ENCODE results near the gene AOAH.
"Not testable (repeated sequence)": the region's sequence is repeated elsewhere in the genome, so short reads cannot be mapped to it uniquely, and the experiment has no call there.

AOAH gene

DNA sequence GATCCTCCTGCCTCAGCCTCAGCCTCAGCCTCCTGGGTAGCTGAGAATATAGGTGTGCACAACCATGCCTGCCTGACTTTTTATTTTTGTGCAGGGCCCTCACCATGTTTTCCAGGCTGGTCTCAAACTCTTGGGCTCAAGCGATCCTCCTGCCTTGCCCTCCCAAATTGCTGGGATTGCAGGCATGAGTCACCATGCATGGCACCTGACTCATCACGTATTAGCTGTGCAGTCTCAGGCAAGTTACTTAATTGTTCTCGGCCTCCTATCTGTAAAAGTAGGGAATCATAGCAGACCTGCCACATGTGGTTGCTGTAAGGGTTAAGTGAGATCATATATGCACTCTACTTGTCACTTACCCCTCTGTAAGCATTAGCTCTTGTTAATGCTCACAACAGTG is 217.5 kb downstream of the AOAH start:
- no peak for DNase-seq (ENCODE audit: low spot score)

DNA sequence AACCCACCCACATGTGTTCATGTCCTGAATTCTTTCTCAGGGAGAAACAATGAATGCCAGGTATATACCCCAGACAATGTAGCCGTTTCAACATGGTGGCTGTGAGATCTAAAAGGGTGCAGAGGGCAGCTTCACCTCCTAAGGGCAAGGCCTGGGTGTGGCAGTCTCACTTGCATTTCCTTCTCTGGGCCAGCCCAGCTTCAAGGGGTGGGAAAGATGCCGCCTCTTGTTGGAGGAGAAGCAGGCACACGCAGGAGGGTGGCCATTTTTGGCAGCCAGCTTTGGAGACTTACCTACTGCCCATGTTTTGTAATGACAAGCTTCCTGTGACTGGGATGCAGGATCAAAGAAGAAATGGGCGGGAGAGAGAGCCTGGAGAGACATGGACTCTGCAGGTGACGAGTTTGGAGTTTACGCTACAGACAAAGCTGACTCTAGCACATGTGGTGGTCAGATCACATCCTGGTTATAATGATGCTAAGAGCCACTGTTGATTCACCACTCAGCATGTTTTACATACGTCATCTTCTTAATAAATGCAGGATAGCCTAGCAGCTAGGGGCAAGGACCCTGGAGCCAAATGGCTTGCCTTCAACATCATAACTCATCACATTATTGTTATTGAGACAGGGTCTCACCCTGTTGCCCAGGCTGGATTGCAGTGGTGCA is 218.0 kb downstream of the AOAH start:
- no peak for DNase-seq (ENCODE audit: low spot score)

DNA sequence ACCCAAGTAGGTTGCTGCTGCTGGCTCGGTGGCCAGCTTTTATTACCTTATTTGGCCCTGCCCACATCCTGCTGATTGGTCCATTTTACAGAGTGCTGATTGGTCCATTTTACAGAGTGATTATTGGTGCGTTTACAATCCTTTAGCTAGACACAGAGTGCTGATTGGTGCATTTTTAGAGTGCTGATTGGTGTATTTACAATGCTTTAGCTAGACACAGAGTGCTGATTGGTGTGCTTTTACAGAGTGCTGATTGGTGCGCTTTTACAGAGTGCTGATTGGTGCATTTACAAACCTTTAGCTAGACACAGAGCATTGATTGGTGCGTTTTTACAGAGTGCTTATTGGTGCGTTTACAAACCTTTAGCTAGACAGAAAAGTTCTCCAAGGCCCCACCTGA is 219.7 kb downstream of the AOAH start:
- DNase-seq (ENCODE audit: low spot score), result not testable (repeated sequence)

DNA sequence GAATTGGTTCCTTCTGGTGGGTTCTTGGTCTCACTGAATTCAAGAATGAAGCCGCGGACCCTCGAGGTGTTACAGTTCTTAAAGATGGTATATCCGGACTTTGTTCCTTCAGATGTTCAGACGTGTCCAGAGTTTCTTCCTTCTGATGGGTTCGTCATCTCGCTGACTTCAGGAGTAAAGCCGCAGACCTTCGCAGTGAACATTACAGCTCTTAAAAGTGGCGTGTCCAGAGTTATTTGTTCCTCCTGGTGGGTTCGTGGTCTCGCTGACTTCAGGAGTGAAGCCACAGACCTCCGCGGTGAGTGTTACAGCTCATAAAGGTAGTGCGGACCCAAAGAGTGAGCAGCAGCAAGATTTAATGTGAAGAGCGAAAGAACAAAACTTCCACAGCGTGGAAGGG is 220.1 kb downstream of the AOAH start:
- not testable (repeated sequence) for DNase-seq (ENCODE audit: low spot score)

DNA sequence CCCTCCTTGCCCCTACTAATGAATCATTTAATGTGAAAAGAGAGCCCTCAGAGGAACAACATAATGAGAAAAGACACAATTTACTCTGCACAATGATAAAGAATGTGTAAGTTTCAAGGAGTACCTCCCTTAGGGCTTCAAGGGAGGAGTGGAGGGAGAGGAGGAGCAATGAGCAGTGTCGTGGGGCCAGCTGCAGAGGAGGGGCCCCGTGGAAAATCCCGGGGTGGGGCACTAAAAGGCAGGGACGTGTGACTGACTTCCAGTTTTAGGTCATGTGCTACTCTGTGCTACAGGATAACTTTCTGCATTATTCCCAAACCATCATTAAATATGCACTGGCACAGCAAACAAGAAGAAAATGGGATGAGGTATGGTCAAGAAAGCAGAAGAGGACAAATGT is 226.5 kb downstream of the AOAH start:
- DNase-seq (ENCODE audit: low spot score), result no peak

DNA sequence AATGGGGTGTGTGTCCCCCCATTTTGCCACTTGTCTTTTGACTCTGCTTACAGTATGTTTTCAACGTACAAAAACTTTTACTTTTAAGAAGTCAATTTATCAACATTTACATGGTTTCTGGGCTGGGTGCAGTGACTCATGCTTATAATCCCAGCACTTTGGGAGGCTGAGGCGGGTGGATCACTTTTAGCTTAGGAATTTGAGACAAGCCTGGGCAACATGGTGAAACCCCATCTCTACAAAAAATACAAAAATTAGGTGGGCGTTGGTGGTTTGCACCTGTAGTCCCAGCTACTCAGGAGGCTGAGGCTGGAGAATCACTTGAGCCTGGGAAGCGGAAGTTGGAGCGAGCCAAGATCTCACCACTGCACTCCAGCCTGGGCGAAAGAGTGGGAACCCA is 227.1 kb downstream of the AOAH start:
- not testable (repeated sequence) for DNase-seq (ENCODE audit: low spot score)

DNA sequence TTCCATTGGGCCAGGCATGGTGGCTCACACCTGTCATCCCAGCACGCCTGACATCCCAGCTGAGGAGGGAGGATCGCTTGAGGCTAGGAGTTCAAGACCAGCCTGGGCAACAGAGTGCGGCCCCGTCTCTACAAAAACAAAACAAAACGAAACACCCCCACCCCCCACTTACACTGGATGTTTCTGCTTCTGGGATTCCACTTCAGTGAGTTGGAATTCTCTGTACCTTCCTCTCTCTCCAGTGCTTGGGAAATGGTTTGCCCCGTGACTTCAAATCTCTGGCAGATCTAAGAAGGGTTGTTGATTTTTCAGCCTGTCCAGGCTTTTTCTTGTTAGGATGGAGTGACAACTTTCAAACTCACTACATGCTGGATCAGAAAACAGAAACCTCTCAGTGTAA is 227.7 kb downstream of the AOAH start:
- DNase-seq (ENCODE audit: low spot score), result no peak

DNA sequence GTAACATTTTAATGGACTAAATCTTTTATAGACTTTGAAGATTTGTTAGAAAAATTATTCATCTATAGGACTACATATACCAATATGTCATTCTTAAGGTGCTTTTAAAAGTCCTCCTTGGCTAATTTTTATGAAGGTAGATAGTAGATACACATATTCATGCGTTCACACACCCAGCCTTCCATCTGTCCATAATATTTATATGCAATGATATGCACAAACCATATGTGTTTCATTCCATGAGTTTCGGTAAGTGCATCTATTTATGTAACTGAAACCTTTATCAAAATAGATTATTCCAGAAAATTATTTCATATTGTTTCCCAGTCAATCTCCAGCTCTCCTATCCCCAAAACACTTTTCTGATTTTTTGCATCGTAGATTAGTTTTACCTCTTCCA is 233.0 kb downstream of the AOAH start:
- DNase-seq (ENCODE audit: low spot score), result no peak

DNA sequence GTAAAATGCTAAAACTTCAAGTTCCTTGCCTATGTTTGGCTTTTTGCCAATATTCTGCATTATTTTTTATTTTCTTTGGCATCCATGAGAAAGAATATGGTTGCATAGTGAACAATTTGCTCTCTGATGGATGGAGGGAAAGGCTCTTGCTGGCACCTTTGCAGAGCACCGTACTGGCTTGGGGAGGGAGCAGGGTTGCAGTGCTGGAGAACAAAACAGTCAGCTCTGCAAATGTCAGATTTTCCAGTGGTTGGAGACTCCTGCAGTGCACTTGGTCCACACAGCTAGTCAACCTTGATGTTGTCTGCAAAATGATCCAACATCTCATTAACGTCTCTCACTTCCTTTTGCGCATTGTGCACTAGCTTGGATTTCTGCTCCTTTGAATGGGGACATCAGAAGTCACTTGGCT is 233.9 kb downstream of the AOAH start:
- no peak for DNase-seq (ENCODE audit: low spot score)

DNA sequence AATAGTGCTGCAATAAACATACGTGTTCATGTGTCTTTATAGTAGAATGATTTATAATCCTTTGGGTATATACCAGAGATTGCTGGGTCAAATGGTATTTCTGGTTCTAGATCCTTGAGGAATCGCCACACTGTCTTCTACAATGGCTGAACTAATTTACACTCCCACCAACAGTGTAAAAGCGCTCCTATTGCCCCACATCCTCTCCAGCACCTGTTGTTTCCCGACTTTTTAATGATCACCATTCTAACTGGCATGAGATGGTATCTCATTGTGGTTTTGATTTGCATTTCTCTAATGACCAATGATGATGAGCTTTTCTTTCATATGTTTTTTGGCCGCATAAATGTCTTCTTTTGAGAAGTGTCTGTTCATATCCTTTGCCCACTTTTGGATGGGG is 235.6 kb downstream of the AOAH start:
- DNase-seq (ENCODE audit: low spot score), result not testable (repeated sequence)

DNA sequence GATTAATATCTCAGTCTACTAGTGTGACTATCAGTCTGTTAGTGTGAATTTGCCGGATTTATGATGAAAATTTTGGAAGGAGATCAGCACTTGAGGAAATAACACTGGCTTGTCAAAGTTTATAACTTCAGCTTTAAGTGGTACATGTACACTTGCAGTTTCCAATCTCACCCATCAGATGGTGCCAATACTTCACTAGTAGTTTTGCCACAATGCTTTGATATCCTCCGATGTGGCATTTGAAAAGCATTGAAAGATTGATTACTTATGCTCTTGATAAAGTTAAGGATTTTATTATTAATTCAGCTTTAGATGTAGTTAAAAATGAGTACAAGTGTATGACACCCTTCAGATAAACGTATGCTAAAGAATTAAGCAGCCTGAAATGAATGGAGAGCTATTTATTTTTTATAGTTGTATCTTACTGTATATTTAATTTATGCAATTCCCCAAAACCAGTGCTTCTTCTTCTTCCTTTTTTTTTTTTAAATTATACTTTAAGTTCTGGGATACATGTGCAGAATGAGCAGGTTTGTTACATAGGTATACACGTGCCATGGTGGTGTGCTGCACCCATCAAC is 236.4 kb downstream of the AOAH start:
- peak; percentile 63 for DNase-seq (ENCODE audit: low spot score)

DNA sequence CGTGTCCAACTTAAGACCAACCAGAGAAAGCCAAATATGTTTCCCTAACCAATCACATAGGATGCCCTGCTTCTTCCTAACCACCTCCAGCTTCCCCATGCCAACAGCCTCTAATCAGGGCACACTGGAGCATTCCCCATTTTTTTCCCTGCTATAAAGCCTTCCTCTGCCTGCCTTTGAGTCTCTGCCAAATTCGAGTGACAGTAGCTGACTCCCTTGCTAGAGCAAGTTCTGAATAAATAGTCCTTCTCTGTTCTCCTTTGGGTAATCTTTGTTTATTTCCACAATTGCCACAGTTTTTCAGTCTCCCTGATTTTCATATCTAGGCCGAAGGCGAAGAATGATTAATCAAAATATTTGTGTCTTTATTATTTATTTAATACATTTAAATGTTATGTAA is 238.0 kb downstream of the AOAH start:
- no peak for DNase-seq (ENCODE audit: low spot score)

DNA sequence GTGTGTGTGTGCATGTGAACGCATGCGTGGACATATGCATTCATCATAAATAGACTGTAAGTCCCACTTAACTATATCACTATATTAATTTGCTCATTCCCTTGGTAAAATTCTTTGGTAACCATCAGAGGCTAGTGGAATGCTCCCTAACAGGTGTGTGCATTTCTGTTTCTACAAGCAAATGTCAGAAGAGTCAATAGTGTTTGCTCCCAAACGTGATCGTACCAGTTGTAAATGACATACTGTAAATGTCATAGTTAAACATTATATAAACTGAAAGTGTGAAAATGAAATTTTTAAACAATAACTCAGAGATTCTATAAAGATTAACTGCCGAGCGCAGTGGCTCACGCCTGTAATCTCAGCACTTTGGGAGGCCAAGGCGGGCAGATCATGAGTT is 240.0 kb downstream of the AOAH start:
- DNase-seq (ENCODE audit: low spot score), result no peak

DNA sequence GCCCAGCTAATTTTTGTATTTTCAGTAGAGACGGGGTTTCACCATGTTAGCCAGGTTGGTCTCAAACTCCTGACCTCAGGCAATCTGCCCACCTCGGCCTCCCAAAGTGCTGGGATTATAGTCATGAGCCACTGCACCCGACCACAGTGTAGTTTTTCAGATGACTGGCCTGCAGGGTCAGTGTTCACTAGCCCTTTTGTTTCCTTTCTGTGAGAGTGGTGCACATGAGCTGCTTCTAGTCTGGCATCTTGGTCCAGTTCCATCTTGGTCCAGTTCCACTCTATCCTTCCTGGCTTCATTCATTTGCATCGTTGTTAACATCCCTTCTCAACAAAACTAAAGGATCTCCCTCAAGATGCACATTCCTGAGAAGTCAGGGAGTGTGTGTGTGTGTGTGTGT is 240.4 kb downstream of the AOAH start:
- DNase-seq (ENCODE audit: low spot score), result not testable (repeated sequence)

DNA sequence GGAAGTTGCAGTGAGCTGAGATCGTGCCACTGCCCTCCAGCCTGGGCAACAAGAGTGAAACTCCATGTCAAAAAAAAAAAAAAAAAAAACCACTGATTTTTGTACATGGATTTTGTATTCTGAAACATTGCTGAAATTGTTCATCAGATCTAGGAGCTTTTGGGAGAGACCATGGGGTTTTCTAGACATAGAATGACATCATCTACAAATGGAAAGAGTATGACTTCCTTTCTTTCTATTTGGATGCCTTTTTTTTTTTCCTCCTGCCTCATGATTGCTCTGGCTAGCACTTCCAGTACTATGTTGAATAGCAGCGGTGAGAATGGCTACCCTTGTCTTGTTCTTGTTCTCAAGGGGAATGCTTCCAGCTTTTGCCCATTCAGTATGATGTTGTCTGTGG is 245.5 kb downstream of the AOAH start:
- no peak for DNase-seq (ENCODE audit: low spot score)

DNA sequence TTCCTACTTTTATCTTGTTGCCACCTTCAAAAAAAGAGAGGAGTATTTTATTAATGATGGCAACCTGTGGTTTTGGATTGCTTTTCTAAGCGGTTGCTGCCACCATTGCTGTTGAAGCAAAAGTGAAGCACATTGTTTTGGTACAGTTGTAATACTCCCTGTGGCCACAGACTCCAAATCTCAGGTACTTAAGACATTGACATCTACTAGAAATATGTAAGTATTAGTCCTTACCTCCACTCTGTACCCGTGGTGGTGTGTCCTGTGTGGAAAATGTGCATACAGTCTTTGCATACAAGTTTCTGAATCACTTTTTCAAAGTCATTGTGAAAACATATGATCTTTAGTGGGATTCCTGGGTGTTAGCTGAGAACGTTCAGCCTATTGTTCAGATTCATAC is 248.9 kb downstream of the AOAH start:
- no peak for DNase-seq (ENCODE audit: low spot score)

DNA sequence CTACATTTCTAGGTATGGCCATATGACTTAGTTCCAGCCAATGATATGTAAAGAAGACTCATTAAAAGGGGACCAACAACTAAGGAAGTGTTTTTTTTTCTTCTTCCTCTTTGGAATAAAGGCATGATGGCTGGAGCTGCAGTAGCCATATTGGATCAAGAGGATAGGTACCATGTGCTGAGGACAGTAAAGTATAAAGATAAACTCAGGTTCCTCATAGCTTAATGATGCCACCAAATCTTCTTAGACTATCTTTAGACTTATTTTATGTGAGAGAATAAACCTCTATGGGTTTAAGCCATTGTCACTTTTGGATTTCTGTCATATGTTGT is 249.3 kb downstream of the AOAH start:
- DNase-seq (ENCODE audit: low spot score), result no peak

DNA sequence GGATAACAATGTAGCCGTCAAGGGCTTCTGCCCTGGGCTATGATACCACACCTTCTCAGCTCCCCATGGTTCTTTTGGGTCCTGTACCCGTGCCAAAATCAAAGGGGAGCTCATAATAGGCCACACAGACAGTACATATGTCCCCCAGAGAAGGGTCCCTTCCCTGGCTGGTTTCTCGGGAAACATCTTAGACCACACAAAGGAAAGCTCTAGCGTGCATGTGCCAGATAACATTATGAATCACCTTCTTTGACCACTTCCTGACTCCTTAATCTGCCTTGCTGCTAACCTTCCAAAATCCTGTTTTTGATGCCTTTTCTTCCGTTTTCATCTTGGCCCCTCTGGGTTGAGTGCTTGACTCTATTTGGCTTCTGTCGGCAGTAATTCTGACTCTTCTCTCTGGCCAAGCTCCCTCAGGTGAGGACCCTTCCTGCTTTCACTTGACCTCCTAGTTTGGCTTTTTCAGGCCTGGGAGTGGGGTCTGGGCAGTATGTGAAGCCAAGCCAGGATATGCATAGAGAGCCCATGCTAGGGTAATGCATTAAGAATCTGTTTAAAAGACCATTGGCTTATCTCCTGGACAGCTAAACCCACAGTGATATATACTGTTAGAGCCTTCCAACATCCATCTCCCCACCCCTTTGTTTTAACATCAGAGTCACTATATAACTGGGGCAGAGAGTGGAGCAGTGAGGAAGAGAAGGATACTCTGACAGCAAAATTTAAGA is 249.8 kb downstream of the AOAH start:
- no peak for DNase-seq (ENCODE audit: low spot score)

DNA sequence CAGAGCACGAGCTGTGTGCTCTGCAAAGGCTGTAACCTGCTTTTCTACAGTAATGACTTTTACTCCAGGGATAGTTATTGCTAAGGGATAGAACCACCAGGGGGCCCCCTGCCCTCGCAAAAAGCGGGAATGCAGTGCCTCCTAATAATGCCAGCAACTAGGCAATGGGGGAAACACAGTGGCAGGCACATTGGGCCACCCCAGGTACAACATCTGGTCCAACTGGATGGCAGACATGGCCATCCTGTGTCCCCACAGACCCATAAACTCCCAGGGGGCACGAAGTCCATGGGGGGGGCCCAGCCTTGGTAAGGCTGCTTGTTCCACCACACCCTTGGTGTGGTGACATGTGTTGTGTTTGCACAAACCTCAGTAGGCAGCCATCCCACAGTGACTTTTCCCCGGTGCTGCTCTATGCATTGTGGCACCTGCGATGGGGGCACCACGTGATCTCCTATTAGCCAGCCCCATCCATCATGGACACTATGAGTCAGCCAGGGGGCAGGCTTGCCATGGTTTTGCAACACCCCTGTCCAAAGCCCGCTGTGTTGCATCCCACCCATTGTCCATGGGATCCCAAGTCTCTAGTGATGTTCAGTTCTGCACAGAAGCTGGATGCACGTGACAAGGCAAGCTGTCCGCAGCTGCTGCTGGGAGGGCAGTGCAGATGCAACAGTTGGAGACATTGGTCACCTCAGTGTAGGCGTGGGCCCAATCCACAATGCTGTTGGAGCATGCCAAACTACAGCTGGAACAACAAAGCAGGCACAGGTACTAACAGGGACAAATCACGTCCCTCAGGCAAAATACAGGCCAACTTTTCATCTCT is 250.6 kb downstream of the AOAH start:
- no peak for DNase-seq (ENCODE audit: low spot score)

DNA sequence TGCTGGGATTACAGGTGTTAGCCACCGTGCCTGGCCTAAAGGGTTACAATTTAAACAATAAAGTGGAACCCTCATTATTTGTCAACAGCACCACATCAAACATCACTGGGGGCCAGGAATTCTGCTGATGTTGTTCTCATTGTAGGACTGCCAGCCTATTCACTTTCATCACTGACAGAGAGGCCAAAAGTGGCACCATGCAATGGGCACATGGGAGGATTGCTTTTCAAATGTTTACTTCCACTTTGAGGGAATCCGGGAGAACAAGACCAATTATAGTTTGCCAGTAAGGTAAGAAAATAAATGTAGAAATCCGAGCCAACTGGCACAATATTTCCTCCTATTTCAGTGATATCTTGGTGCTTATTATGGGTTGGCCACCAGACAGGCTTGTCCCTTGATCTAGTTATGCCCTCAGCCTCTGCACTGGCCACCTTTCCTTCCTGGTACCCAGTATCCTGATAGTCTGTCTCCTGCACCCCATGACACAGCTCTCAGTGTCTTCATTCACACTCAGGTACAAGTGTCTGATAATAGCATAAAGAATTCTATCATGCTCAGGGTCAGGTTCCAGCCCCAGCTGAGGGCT is 252.1 kb downstream of the AOAH start:
- DNase-seq (ENCODE audit: low spot score), result no peak

DNA sequence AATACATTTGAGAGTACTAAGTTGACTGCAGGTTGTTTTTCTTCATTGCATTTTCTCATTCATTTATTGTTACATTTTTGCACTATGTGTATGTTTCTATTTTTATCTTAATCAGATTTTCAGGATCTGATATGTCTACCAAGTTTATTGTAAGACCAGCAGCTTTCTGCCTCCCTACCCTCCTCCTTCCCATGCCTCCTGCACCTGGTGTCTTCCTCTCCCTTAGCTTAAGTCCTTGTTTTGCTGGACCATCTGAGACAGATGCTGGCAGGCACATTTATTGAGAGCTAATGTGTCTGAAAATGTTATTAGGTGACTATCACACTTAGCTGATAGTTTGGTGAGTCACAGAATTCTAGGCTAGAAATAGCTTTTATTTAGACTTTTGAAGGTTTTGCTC is 255.1 kb downstream of the AOAH start:
- DNase-seq (ENCODE audit: low spot score), result no peak

DNA sequence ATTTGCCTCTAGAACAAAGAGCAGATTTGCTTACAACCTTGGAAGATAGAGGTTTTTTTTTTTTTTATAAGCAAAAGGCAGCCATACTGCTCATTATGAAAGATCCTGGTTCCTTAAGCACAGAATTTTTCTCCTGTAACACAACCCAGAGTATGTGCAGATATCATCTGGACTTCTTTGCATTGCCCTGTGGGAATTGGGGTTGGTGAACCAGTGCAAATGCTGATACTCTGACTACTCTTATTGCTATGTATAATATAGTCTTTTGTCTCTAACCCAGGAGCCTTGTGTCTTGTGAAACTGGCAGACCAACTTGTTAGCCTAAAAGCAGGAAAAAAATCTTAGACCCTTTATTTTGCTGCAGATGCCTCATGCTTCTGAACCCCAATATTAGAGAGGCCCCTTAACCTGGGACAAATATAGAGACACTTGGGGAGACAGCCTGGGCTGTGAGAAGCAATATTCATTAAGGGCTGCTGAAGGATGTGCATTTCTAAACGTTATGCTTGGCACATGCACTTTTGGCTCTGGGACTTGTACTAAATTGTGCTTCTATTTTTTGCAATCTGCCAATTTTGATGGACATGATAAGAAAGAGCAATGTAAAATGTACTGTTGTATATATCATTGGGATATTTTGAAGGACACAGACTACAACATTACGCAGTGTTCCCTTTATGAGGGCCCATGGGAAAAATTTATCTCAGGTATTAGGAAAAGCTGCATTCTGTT is 255.8 kb downstream of the AOAH start:
- DNase-seq (ENCODE audit: low spot score), result no peak

Measured in CD4-positive, alpha-beta T cell treated with Interleukin-15 for 4 hours (primary cell).